OCI-LY3 (cell line): Measurements from ENCODE around the gene XYLT2.

Source experiments
- H2AFZ ChIP-seq: fragments of 200-600, 300-600 bp; shearing (Covaris generic); 2 replicates; pipeline ENCODE4 v1.6.0; 2014; ENCODE audit warnings: antibody characterized with exemption, low read depth, low read length
- H3K27ac ChIP-seq: fragments of 200-600, 300-600 bp; sonication (generic); 2 replicates; pipeline ENCODE4 v1.5.1; 2014; ENCODE audit warnings: mild to moderate bottlenecking, low read length, moderate library complexity, mixed read lengths
- H3K27me3 ChIP-seq: fragments of 200-600, 300-600 bp; sonication (generic); 2 replicates; pipeline ENCODE4 v1.6.1; 2014; ENCODE audit warnings: low read depth, low read length, mixed read lengths
- H3K36me3 ChIP-seq: fragments of 200-600, 300-600 bp; sonication (generic); replicated peaks from 2 replicates; pipeline ENCODE3; 2014; ENCODE audit warnings: low read depth, low read length, mixed read lengths
- H3K4me1 ChIP-seq: fragments of 300-600, 200-600 bp; sonication (generic); 2 replicates; pipeline ENCODE4 v1.6.1; 2014; ENCODE audit warnings: low read length, mixed read lengths
- H3K4me2 ChIP-seq: fragments of 200-600, 300-600 bp; sonication (generic); 2 replicates; pipeline ENCODE4 v1.6.1; 2014; ENCODE audit warnings: low read length, mixed read lengths
- H3K4me3 ChIP-seq: fragments of 300-600, 200-600 bp; sonication (generic); 2 replicates; pipeline ENCODE4 v1.5.1; 2014; ENCODE audit warnings: antibody characterized with exemption, mild to moderate bottlenecking, low read length, moderate library complexity
- H3K79me2 ChIP-seq: fragments of 300-600, 200-600 bp; shearing (Covaris generic); 2 replicates; pipeline ENCODE4 v1.6.1; 2014; ENCODE audit warnings: mild to moderate bottlenecking, low read length, mixed read lengths
- H3K9ac ChIP-seq: fragments of 300-600, 200-600 bp; shearing (Covaris generic); 2 replicates; pipeline ENCODE4 v1.6.0; 2014; ENCODE audit warnings: mild to moderate bottlenecking, low read length, moderate library complexity
- H3K9me3 ChIP-seq: fragments of 200-600, 300-600 bp; shearing (Covaris generic); 2 replicates; pipeline ENCODE4 v1.6.1; 2014; ENCODE audit warnings: low read length, mixed read lengths; ENCODE audit not compliant: insufficient read depth
- H4K20me1 ChIP-seq: fragments of 200-600, 300-600 bp; sonication (generic); 2 replicates; pipeline ENCODE4 v1.6.1; 2016; ENCODE audit warnings: low read length, mixed read lengths; ENCODE audit not compliant: insufficient read depth
- CTCF ChIP-seq: fragments of 200-600, 300-600 bp; sonication (generic); IDR thresholded peaks from 2 replicates; pipeline ENCODE4 v1.5.1; 2014; ENCODE audit warnings: antibody characterized with exemption, low read length, low read depth
- EZH2phosphoT487 ChIP-seq: fragments of 200-600 bp; shearing (Covaris generic); IDR thresholded peaks from 2 replicates; pipeline ENCODE4 v1.6.1; 2018; ENCODE audit warnings: antibody characterized with exemption, mixed run types, low read depth

XYLT2 gene

GRCh38 chr17:50358177-50358576, 12.3 kb downstream of the XYLT2 start:
- Histone ChIP-seq H3K36me3 (peaks cover 25% of the 10 kb centered on the region), H3K4me2 (no peak overlapping the region), H4K20me1 (no peaks in the 10 kb centered on the region; the same call in 1 of the 2 replicates), H3K9me3 (no peaks in the 10 kb centered on the region), H3K27ac (no peak overlapping the region), H3K4me3 (no peak overlapping the region), H3K79me2 (no peaks in the 10 kb centered on the region), H3K4me1 (peaks cover 3% of the 10 kb centered on the region; the same call in 1 of the 2 replicates), H3K9ac (no peak overlapping the region), H2AFZ (no peak overlapping the region), H3K27me3 (no peaks in the 10 kb centered on the region)
- TF ChIP-seq CTCF: no peak
- no peak for TF ChIP-seq EZH2phosphoT487

GRCh38 chr17:50359005-50359699, 13.2 kb downstream of the XYLT2 start:
- TF ChIP-seq CTCF: no peak
- TF ChIP-seq EZH2phosphoT487: no peak
- Histone ChIP-seq H3K9me3 (no peaks in the 10 kb centered on the region), H3K4me3 (no peak overlapping the region), H3K9ac (no peak overlapping the region), H2AFZ (no peak overlapping the region), H3K79me2 (no peaks in the 10 kb centered on the region), H3K27ac (no peak overlapping the region), H3K4me1 (peaks cover 3% of the 10 kb centered on the region; the same call in 1 of the 2 replicates), H3K27me3 (no peaks in the 10 kb centered on the region), H3K4me2 (no peak overlapping the region), H4K20me1 (no peaks in the 10 kb centered on the region; the same call in 1 of the 2 replicates), H3K36me3 (peaks cover 25% of the 10 kb centered on the region)

DNA sequence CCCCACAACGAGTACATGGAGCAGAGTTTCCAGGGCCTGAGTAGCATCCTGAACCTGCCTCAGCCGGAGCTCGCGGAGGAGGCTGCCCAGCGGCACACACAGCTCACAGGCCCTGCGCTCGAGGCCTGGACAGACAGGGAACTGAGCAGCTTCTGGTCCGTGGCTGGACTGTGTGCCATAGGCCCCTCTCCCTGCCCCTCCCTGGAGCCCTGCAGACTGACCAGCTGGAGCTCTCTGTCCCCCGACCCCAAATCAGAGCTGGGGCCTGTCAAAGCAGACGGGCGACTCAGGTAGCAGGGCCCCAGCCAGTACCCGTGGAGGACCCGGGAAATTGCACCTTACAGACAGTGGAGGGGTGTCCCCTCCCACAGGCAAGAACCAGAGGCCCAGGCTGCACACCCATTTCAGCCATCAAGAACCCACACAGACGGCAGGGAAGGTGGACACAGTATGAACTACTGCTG, 14.1 kb downstream of the XYLT2 start:
- Histone ChIP-seq H3K9ac (no peak overlapping the region), H3K27ac (no peak overlapping the region), H3K9me3 (no peaks in the 10 kb centered on the region), H2AFZ (no peak overlapping the region), H3K36me3 (peaks cover 25% of the 10 kb centered on the region), H3K79me2 (no peaks in the 10 kb centered on the region), H3K4me1 (peaks cover 3% of the 10 kb centered on the region; the same call in 1 of the 2 replicates), H3K4me2 (no peak overlapping the region), H3K27me3 (no peaks in the 10 kb centered on the region), H3K4me3 (no peak overlapping the region), H4K20me1 (no peaks in the 10 kb centered on the region; the same call in 1 of the 2 replicates)
- TF ChIP-seq EZH2phosphoT487 (no peak), CTCF (no peak)

DNA sequence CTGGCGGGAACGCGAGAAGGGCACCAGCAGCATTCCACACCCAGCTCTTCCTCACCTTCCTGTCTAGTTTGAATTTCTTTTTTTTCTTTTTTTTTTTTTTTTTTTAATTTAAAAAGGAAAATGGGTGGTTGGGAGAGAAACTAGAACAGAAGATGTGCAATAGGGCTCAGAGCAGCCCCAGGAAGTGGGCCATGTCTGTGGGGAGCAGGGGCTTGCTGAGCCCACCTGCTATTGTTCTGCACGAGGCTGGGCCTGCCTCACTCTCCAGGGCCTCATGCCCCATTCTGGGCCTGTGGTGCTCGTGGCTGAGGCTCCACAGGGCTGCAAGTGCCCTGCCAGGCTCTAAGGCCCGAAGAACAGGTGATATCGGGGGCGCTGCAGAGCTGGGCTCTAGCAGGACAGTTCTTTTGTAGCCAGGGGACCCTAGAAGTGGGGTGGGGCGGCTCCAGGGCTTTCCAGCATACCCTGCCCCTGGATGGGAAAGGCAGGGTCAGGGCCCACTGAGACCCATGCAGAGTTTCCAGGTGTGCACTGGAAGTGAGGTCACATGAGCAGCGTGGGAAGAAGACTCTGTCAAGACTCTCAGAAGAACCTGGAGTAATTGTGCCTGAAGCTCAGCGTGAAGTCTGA, 14.7 kb downstream of the XYLT2 start:
- Histone ChIP-seq H3K27me3 (no peaks in the 10 kb centered on the region), H3K4me1 (peaks cover 3% of the 10 kb centered on the region; the same call in 1 of the 2 replicates), H3K27ac (no peak overlapping the region), H3K9me3 (no peaks in the 10 kb centered on the region), H4K20me1 (no peaks in the 10 kb centered on the region; the same call in 1 of the 2 replicates), H3K4me3 (no peak overlapping the region), H3K79me2 (no peaks in the 10 kb centered on the region), H2AFZ (no peak overlapping the region), H3K9ac (no peak overlapping the region), H3K36me3 (peaks cover 26% of the 10 kb centered on the region), H3K4me2 (no peak overlapping the region)
- TF ChIP-seq EZH2phosphoT487: no peak
- TF ChIP-seq CTCF: no peak
